ENCODE results near the gene PNPO. TPM values are rescaled to one million over a fixed set of nuclear protein-coding genes. Genes with fewer than 3 reads are reported as not detected.

Gene PNPO
- total and polyA plus RNA-seq, 2 of the 4 experiments (the other 2 are of a cell fraction), result 13.9 to 34.1 TPM

- Histone ChIP-seq H3K27me3 (ENCODE audit: control insufficient read depth, insufficient read depth, low read length) (peaks cover 6% of the 10 kb centered on the region; the same call in 1 of the 2 replicates), H3K4me2 (ENCODE audit: low read depth, low read length) (no peak overlapping the region), H3K14ac (replicated peaks; ENCODE audit: low read depth, low read length) (no peak overlapping the region), H2AK9ac (replicated peaks; ENCODE audit: low read depth, low read length, poor library complexity) (no peak overlapping the region), H3K56ac (ENCODE audit: extremely low read depth, insufficient read depth, low read length) (no peak overlapping the region), H3K4me1 (ENCODE audit: control insufficient read depth, insufficient read depth, low read length) (peaks cover 2% of the 10 kb centered on the region; the same call in 1 of the 2 replicates), H3K23ac (ENCODE audit: low read depth, low read length) (no peak overlapping the region), H3K4me3 (ENCODE audit: insufficient read depth, low read depth, low read length) (no peak overlapping the region), H3K27ac (ENCODE audit: insufficient read depth, low read length) (no peak overlapping the region), H4K8ac (ENCODE audit: low read depth in 2 of 2, low read length in 2 of 2) (no peak overlapping the region), H3K18ac (ENCODE audit: low read depth, low read length) (no peak overlapping the region), H3K36me3 (ENCODE audit: control insufficient read depth, insufficient read depth, low read length) (no peaks in the 10 kb centered on the region), H2BK120ac (ENCODE audit: low read depth, low read length) (no peak overlapping the region), H4K5ac (ENCODE audit: low read depth, low read length) (no peak overlapping the region), H3K9me3 (ENCODE audit: control insufficient read depth, insufficient read depth, low read length) (no peaks in the 10 kb centered on the region), H3K4ac (ENCODE audit: low read depth, low read length) (no peak overlapping the region), H2AFZ (replicated peaks; ENCODE audit: low read length, poor library complexity) (no peak overlapping the region), H4K20me1 (ENCODE audit: insufficient read depth, low read length) (no peaks in the 10 kb centered on the region), H2BK5ac (ENCODE audit: low read depth, low read length, poor library complexity, severe bottlenecking) (no peak overlapping the region), H3K9me1 (ENCODE audit: insufficient read depth, low read length) (no peaks in the 10 kb centered on the region), H4K91ac (ENCODE audit: insufficient read depth, low read depth, low read length) (no peak overlapping the region), H3K9ac (ENCODE audit: low read depth, low read length) (no peak overlapping the region), H2AK5ac (ENCODE audit: low read depth, low read length) (no peak overlapping the region), H2BK20ac (ENCODE audit: low read depth, low read length) (no peak overlapping the region), H2BK15ac (ENCODE audit: low read depth, low read length) (no peak overlapping the region), H3K79me1 (ENCODE audit: low read depth in 1 of 2, low read length in 2 of 2) (no peaks in the 10 kb centered on the region)
- ATAC-seq (ENCODE audit: low read depth), result no peak
- dilution Hi-C loops (cut with HindIII; ENCODE audit: low sequenced_read_pairs, unreplicated experiment), result no loop called here
- ChIA-PET POLR2A (ENCODE audit: unreplicated experiment) (no interaction called here), CTCF (no interaction called here)
- DNase-seq, result no peak
- no TSS peak for BruUV-seq (replicated peaks)
- in situ Hi-C loops (cut with MboI; ENCODE audit: low sequenced_read_pairs), result no loop called here
- TF ChIP-seq POLR2A (IDR thresholded peaks at IDR 0.05; ENCODE audit: low read depth, low read length) (no peak), ELK1 (IDR thresholded peaks at IDR 0.05; ENCODE audit: borderline replicate concordance, low read depth, low read length) (no peak), FOS (IDR thresholded peaks at IDR 0.05; ENCODE audit: low read depth, low read length) (no peak), NFE2L2 (IDR thresholded peaks at IDR 0.05; ENCODE audit: low read depth, low read length) (no peak), RCOR1 (IDR thresholded peaks at IDR 0.05; ENCODE audit: insufficient replicate concordance, low read length) (no peak), CHD1 (IDR thresholded peaks at IDR 0.05; ENCODE audit: low read depth, low read length) (no peak), MXI1 (IDR thresholded peaks at IDR 0.05; ENCODE audit: borderline replicate concordance, low read depth, low read length) (no peak)
- 90% methylated on average over 2 of the region's 5 CpGs; no CpG with 5 or more reads in 1 of the 2 experiments for WGBS, 2 experiments (ENCODE audit: extremely low coverage in 2 of 2, insufficient read length in 1 of 2)
- intact Hi-C loops (cut with micrococcal nuclease), result no loop called here
Measured at GRCh38 chr17:47993964-47994363, 52.6 kb downstream of the PNPO start.
